Glutamatergic neuron (in vitro differentiated cells): ENCODE measurements around the gene ME3. TPM values are rescaled to one million over a fixed set of nuclear protein-coding genes. Genes with fewer than 3 reads are reported as not detected.

Experiments
- DNase-seq: peaks from one replicate; pipeline ENCODE4 v3.0.0; 2022
- H3K27ac Mint-ChIP-seq: one replicate; pipeline ENCODE4 v1.8.0; 2020; ENCODE audit warnings: mild to moderate bottlenecking, mixed read lengths, inconsistent platforms; ENCODE audit not compliant: unreplicated experiment
- H3K27me3 Mint-ChIP-seq: one replicate; pipeline ENCODE4 v1.8.0; 2020; ENCODE audit warnings: mild to moderate bottlenecking, moderate library complexity, mixed read lengths, inconsistent platforms; ENCODE audit not compliant: unreplicated experiment
- H3K36me3 Mint-ChIP-seq: one replicate; pipeline ENCODE4 v1.8.0; 2020; ENCODE audit warnings: mild to moderate bottlenecking, mixed read lengths, inconsistent platforms; ENCODE audit not compliant: unreplicated experiment
- H3K4me1 Mint-ChIP-seq: one replicate; pipeline ENCODE4 v1.8.0; 2020; ENCODE audit warnings: mild to moderate bottlenecking, low read depth, mixed read lengths, inconsistent platforms; ENCODE audit not compliant: unreplicated experiment
- H3K4me3 Mint-ChIP-seq: one replicate; pipeline ENCODE4 v1.8.0; 2020; ENCODE audit warnings: mild to moderate bottlenecking, mixed read lengths, inconsistent platforms; ENCODE audit not compliant: unreplicated experiment
- H3K9me3 Mint-ChIP-seq: one replicate; pipeline ENCODE4 v1.8.0; 2020; ENCODE audit warnings: mild to moderate bottlenecking, moderate library complexity, mixed read lengths, inconsistent platforms; ENCODE audit not compliant: unreplicated experiment
- total RNA-seq: library from RNA; stranded (reverse); fragmentation: NEBNext Ultra II Directional; extraction: Animal tissue kit (Norgen Biotek cat#: 25700); gene quantifications from one replicate; pipeline ENCODE4 v1.2.1, GENCODE V29; 2021; ENCODE audit not compliant: unreplicated experiment
- TF ChIP-seq, protein P1 (sequence below): fragments of 200-600 bp; sonication (generic); IDR thresholded peaks from one replicate; pipeline ENCODE4 v1.5.0; 2021; ENCODE audit not compliant: partially characterized antibody, unreplicated experiment

The ME3 gene
- total RNA-seq, 1 donor from 2014 or later, result 12.4 TPM

GRCh38 chr11:86625981-86626380, 46.4 kb downstream of the ME3 start:
- Mint-ChIP-seq H3K4me3 (no peak overlapping the region), H3K27ac (no peak overlapping the region), H3K4me1 (no peaks in the 10 kb centered on the region), H3K9me3 (no peaks in the 10 kb centered on the region), H3K36me3 (no peaks in the 10 kb centered on the region), H3K27me3 (no peaks in the 10 kb centered on the region)
- no peak for DNase-seq
- TF ChIP-seq, protein P1, sequence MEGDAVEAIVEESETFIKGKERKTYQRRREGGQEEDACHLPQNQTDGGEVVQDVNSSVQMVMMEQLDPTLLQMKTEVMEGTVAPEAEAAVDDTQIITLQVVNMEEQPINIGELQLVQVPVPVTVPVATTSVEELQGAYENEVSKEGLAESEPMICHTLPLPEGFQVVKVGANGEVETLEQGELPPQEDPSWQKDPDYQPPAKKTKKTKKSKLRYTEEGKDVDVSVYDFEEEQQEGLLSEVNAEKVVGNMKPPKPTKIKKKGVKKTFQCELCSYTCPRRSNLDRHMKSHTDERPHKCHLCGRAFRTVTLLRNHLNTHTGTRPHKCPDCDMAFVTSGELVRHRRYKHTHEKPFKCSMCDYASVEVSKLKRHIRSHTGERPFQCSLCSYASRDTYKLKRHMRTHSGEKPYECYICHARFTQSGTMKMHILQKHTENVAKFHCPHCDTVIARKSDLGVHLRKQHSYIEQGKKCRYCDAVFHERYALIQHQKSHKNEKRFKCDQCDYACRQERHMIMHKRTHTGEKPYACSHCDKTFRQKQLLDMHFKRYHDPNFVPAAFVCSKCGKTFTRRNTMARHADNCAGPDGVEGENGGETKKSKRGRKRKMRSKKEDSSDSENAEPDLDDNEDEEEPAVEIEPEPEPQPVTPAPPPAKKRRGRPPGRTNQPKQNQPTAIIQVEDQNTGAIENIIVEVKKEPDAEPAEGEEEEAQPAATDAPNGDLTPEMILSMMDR, result no peak

DNA sequence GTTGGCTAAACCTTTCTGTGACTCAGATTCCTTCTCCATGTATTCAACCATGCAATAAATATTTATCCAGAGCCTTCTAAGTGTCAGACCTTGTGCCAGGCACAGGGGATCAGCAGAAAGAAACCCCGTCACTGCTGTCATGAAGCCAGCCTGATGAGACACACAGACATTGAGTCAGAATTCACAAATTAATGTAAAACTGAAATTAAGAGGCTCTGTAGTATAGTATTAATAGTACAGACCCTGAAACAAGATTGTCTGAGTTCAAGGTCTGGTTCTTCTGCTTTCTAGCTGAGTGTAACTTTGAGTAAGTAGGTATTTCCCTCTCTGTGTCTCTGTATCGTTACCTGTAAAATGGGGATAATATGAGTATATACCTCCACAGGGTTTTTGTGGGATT, 46.9 kb downstream of the ME3 start:
- TF ChIP-seq, protein P1, result no peak
- DNase-seq, result no peak
- Mint-ChIP-seq H3K9me3 (no peaks in the 10 kb centered on the region), H3K4me1 (no peaks in the 10 kb centered on the region), H3K36me3 (no peaks in the 10 kb centered on the region), H3K4me3 (no peak overlapping the region), H3K27ac (no peak overlapping the region), H3K27me3 (no peaks in the 10 kb centered on the region)

- peaks cover 1% of the 10 kb centered on the region for H3K9me3 Mint-ChIP-seq
- no peak for DNase-seq
- H3K36me3 Mint-ChIP-seq, result no peaks in the 10 kb centered on the region
- H3K27ac Mint-ChIP-seq, result no peak overlapping the region
- H3K4me1 Mint-ChIP-seq, result no peaks in the 10 kb centered on the region
- H3K27me3 Mint-ChIP-seq, result no peaks in the 10 kb centered on the region
- H3K4me3 Mint-ChIP-seq, result no peak overlapping the region
- TF ChIP-seq, protein P1, result no peak
Measured at GRCh38 chr11:86624366-86624765, 48.0 kb downstream of the ME3 start.

DNA sequence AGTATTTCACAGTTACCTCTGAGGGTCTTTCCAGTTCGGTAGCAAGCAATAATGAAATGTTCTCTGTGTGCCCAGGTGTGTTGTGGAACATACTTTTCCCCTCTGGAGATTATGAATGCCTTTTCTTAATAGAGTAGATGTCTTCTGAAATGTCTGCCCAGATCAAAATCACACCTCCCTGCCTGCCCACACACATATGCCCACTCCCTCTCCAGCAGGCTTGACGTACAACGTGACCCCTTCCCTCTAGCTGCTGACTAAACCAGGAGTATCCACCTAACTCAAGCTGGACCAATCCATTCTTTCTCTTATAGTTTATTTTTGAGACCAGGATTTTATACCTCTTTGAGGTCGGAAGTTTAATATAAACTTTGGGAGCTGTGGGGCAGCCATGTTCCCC, 48.7 kb downstream of the ME3 start:
- DNase-seq, result no peak
- no peaks in the 10 kb centered on the region for H3K4me1 Mint-ChIP-seq
- H3K36me3 Mint-ChIP-seq, result no peaks in the 10 kb centered on the region
- TF ChIP-seq, protein P1, result no peak
- H3K27me3 Mint-ChIP-seq, result no peaks in the 10 kb centered on the region
- peaks cover 1% of the 10 kb centered on the region for H3K9me3 Mint-ChIP-seq
- no peak overlapping the region for H3K27ac Mint-ChIP-seq
- H3K4me3 Mint-ChIP-seq, result no peak overlapping the region

DNA sequence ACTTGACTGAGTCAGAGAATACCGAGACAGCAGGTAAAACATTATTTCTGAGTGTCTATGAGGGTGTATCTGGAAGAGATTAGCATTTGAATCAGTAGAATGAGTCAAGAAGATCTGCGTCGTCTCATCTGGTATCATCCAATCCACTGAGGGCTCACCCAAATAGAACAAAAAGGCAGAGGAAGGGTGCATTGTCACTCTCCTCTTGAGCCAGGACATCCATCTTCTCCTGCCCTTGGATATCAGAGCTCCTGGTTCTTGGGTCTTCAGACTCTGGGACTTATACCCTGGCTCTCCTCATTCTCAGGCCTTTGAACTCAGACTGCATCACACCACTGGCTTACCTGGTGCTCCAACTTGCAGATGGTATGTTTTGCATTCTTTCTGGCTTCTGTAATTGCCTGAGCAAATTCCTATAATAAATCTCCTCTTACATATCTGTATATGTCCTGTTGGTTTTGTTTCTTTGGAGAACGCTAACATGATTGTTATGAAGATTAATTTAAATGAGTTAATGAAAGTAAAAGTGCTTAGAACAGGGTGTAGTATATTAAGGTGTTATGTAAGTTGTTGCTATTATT, 49.3 kb downstream of the ME3 start:
- H3K9me3 Mint-ChIP-seq, result peaks cover 1% of the 10 kb centered on the region
- no peaks in the 10 kb centered on the region for H3K4me1 Mint-ChIP-seq
- no peak for DNase-seq

More for the DNA sequence above, 49.3 kb downstream of the ME3 start:
- Mint-ChIP-seq H3K27ac (no peak overlapping the region), H3K4me3 (no peak overlapping the region), H3K27me3 (no peaks in the 10 kb centered on the region), H3K36me3 (no peaks in the 10 kb centered on the region)
- TF ChIP-seq, protein P1, result no peak
